ENCODE results near the gene TNFSF9. TPM values are rescaled to one million over a fixed set of nuclear protein-coding genes. Genes with fewer than 3 reads are reported as not detected.
"Not testable (repeated sequence)": the region's sequence is repeated elsewhere in the genome, so short reads cannot be mapped to it uniquely, and the experiment has no call there.

The TNFSF9 gene
- total RNA-seq, 2 donors from 2014 or later = 0.79 to 4.0 TPM

DNA sequence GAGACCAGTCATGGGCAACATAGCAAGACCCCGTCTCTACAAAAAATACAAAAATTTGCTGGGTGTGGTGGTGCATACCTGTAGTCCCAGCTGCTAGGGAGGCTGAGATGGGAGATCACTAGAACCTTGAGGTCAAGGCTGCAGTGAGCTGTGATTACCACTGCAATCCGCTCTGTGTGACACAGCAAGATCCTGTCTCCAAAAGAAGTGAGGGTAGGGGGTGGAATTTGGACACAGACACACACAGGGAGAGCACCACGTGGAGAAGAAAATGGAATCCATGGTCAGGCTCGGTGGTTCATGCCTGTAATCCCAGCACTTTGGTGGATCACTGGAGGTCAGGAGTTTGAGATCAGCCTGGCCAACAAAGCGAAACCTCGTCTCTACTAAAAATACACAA is 8.7 kb downstream of the TNFSF9 start:
- TF ChIP-seq, protein P1, sequence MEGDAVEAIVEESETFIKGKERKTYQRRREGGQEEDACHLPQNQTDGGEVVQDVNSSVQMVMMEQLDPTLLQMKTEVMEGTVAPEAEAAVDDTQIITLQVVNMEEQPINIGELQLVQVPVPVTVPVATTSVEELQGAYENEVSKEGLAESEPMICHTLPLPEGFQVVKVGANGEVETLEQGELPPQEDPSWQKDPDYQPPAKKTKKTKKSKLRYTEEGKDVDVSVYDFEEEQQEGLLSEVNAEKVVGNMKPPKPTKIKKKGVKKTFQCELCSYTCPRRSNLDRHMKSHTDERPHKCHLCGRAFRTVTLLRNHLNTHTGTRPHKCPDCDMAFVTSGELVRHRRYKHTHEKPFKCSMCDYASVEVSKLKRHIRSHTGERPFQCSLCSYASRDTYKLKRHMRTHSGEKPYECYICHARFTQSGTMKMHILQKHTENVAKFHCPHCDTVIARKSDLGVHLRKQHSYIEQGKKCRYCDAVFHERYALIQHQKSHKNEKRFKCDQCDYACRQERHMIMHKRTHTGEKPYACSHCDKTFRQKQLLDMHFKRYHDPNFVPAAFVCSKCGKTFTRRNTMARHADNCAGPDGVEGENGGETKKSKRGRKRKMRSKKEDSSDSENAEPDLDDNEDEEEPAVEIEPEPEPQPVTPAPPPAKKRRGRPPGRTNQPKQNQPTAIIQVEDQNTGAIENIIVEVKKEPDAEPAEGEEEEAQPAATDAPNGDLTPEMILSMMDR (IDR thresholded peaks at IDR 0.05) = no peak
- no peak overlapping the region for H3K4me3 ChIP-seq
- no peak overlapping the region for H3K27ac ChIP-seq
- no peak overlapping the region for H3K9ac ChIP-seq (ENCODE audit: low read depth in 2 of 2, low read length in 2 of 2)
- intact Hi-C loops (cut with DNase I) = no loop called here
- no peaks in the 10 kb centered on the region for H3K27me3 ChIP-seq
- H3K4me1 ChIP-seq = no peaks in the 10 kb centered on the region
- H3K36me3 ChIP-seq = no peaks in the 10 kb centered on the region
- no peaks in the 10 kb centered on the region for H3K9me3 ChIP-seq
- DNase-seq = no peak

DNA sequence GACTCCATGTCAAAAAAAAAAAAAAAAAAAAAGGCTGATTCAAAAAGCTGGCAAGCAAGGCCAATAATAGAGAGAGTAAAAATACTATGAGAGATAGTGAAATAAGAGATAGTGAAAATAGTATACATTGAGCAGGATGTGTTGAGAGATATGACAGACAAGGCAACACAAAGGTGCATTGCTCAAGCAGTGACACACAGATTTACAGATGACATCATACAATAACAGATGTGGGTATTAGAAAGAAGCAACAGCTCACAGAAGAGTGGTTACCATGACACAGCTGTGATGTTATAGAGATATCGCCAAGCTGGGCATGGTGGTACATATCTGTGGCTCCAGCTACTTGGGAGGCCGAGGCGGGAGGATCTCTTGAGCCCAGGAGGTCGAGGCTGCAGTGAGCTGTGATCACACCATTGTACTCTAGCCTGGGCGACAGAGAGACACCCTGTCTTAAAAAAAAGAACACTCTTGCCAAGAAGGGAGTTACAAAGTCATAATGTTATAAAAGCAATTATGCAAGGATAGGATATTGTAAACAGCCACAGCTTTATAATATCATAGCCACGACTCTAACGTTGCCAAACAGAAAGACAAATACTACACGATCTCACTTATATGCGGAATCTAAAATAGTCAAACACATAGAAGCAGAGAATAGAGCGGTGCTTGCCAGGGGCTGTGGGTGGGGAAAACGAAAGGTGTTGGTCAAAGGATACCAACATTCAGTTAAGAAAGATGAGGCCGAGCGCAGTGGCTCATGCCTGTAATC is 10.3 kb downstream of the TNFSF9 start:
- no peaks in the 10 kb centered on the region for H3K9me3 ChIP-seq
- TF ChIP-seq, protein P1 (IDR thresholded peaks at IDR 0.05) = no peak
- intact Hi-C loops (cut with DNase I) = no loop called here

DNA sequence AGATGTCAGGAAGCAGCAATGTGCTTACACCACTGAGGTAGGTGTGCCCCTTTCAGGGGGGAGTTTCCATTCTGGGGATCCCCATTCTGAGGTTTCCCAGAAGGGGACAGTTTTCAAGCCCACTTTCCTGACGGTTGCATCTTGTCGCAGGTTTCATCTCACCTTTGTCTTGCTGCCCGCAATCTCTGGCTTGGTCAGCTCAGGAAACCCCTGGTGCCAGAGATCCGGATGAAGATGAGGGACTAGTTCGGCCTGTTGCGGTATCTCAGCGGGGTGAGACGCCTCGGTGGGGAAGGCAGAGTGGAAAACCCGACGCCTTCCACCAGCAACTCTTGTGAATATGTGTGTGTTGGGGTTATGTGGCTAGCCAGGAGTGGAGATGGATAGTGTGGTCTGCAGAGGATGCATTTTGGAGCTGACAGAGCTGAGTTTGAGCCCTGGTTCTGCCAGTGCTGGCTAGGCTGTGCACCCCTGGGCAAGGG is 13.1 kb downstream of the TNFSF9 start:
- H3K9ac ChIP-seq (ENCODE audit: low read depth in 2 of 2, low read length in 2 of 2) = no peak overlapping the region
- no peak for DNase-seq
- intact Hi-C loops (cut with DNase I) = no loop called here
- TF ChIP-seq, protein P1 (IDR thresholded peaks at IDR 0.05) = no peak
- H3K27ac ChIP-seq = no peak overlapping the region
- no peak overlapping the region for H3K4me3 ChIP-seq
- no peaks in the 10 kb centered on the region for H3K27me3 ChIP-seq
- no peaks in the 10 kb centered on the region for H3K36me3 ChIP-seq
- no peaks in the 10 kb centered on the region for H3K4me1 ChIP-seq
- H3K9me3 ChIP-seq = no peaks in the 10 kb centered on the region

More for the DNA sequence above, 10.3 kb downstream of the TNFSF9 start:
- no peak overlapping the region for H3K9ac ChIP-seq (ENCODE audit: low read depth in 2 of 2, low read length in 2 of 2)
- no peak for DNase-seq
- no peaks in the 10 kb centered on the region for H3K4me1 ChIP-seq
- no peak overlapping the region for H3K27ac ChIP-seq
- no peak overlapping the region for H3K4me3 ChIP-seq
- no peaks in the 10 kb centered on the region for H3K36me3 ChIP-seq
- H3K27me3 ChIP-seq = no peaks in the 10 kb centered on the region

DNA sequence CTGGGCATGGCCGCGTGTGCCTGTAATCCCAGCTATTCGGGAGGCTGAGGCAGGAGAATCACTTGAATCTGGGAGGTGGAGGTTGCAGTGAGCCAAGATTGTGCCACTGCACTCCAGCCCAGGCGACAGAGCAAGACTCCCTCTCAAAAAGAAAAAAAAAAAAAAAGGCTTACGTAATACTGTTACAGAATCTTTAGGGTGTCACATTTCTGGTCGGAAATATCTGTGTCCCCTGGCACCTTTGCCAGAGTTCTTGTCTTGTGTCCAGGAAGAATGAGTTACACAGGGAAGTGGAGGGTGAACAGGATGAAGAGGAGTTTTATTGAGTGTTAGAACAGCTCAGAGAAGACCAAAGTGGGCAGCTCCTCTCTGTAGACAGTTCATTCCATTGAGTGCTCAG is 19.9 kb downstream of the TNFSF9 start:
- intact Hi-C loops (cut with DNase I); H3K36me3 ChIP-seq; H3K9me3 ChIP-seq; H3K27ac ChIP-seq; H3K27me3 ChIP-seq; H3K4me1 ChIP-seq; H3K9ac ChIP-seq (ENCODE audit: low read depth in 2 of 2, low read length in 2 of 2); H3K4me3 ChIP-seq; DNase-seq: not testable (repeated sequence)

DNA sequence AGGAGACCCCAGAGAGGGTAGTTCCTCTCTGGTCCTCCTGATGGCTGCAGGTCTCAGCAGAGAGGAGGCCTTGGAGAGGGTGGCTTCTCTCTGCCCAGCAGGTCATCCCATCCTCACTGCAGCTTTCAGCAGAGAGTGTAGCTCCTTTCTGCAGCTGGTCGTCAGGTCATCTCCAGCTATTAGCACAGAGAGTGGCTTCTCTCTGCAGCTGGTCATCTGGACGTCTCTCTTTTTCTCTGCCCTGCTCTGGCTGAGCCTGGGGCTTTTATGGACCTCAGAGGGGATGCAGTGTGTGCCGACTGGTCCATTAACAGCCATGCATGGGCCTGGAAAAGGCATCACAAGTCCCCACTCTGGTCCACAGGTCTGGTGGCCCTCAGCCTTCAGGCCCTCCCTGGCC is 20.3 kb downstream of the TNFSF9 start:
- H3K9me3 ChIP-seq = no peaks in the 10 kb centered on the region
- H3K27me3 ChIP-seq = no peaks in the 10 kb centered on the region
- TF ChIP-seq, protein P1 (IDR thresholded peaks at IDR 0.05) = no peak
- intact Hi-C loops (cut with DNase I) = no loop called here
- H3K36me3 ChIP-seq = no peaks in the 10 kb centered on the region
- no peak overlapping the region for H3K4me3 ChIP-seq
- H3K27ac ChIP-seq = no peak overlapping the region
- no peaks in the 10 kb centered on the region for H3K4me1 ChIP-seq
- no peak overlapping the region for H3K9ac ChIP-seq (ENCODE audit: low read depth in 2 of 2, low read length in 2 of 2)
- DNase-seq = no peak

Data from colonic mucosa (tissue), 4 donors.